ENCODE data around the gene HK1.
A peak's percentile ranks its signal among the peaks of the same experiment; 100 is the strongest.
"Not testable (repeated sequence)": the region's sequence is repeated elsewhere in the genome, so short reads cannot be mapped to it uniquely, and the experiment has no call there.

Gene HK1

GRCh38 chr10:69259547-69260243 is 18.6 kb upstream of the HK1 start:
- DNase-seq (no peak), ATAC-seq (no peak)

GRCh38 chr10:69261184-69261583 is 17.1 kb upstream of the HK1 start:
- DNase-seq (no peak), ATAC-seq (no peak)

- DNase-seq (no peak), ATAC-seq (peak; percentile 46)
These were observed 16.0 kb upstream of the HK1 start for GRCh38 chr10:69262292-69262751.

DNA sequence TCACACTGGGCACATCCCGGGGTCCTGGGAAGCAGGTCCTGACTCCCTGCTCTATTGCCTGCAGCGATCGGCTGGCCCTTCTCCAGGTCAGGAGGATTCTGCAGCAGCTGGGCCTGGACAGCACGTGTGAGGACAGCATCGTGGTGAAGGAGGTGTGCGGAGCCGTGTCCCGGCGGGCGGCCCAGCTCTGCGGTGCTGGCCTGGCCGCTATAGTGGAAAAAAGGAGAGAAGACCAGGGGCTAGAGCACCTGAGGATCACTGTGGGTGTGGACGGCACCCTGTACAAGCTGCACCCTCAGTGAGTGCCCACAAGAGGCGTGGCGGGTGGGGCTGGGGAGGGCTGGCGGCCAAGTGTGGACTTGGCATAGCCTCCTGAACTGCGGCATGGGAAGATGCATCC is 12.8 kb upstream of the HK1 start:
- DNase-seq (no peak), ATAC-seq (no peak)

DNA sequence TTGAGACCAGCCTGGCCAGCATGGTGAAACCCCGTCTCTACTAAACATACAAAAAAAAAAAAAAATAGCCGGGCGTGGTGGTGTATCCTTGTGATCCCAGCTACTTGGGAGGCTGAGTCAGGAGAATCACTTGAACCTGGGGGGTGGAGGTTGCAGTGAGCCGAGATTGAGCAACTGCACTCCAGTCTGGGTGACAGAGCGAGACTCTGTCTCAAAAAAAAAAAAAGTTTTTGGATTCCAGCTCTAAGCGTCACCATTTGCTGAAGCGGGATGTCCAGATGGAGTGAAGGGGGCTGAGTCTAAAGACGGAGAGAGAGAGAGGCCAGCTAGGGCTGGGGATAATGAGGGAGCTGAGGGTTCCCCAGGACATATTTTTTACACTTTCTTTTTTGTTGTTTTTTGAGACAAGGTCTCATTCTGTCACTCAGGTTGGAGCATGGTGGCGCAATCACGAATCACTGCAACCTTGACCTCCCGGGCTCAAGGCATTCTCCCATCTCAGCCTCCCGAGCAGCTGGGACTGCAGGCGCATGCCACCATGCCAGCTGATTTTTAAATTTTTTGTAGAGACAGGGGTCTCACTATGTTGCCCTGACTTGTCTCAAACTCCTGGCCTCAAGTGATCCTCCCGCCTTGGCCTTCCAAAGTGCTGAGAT is 9.4 kb upstream of the HK1 start:
- ATAC-seq (no peak), DNase-seq (no peak)

DNA sequence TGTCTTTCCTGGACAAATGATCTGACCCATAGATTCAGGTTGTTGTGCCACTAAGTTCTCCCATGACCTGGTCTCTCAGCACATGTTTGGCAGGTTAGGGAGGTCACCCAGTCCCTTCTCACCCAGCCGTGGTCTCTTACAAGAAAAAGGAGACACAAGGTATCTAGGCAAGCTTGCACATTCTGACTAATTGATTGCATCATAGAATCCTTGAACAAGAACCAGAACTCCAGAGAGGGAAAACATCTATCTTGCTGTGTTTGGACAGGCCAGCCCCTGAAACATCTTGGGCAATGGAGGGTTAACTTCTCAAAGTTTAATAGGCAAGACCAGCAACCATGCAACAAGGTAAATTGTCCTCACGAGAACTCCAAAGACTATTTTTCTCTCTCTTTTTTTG is 8.5 kb upstream of the HK1 start:
- ATAC-seq (no peak), DNase-seq (no peak)

GRCh38 chr10:69270990-69271389 is 7.3 kb upstream of the HK1 start:
- DNase-seq (no peak), ATAC-seq (no peak)

DNA sequence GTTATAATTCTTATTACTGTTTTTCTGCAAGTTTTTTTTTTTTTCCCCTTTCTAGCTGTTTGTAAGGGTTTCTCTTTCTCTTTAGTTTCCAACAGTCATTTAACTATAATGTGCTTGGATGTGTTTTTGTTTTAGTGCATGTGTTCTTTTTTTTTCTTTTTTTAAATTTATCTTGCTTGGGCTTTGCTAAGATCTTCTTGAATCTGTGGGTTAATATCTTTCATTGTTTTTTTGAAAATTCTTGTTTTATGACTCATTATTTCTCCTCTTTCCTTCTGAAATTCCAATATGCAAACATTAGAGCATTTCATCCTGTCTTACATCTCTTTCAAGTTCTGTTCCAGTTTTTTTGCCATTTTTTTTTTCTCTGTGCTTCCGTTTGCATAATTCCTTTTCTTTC is 5.7 kb upstream of the HK1 start:
- ATAC-seq = no peak
- no peak for DNase-seq

GRCh38 chr10:69275444-69275843 is 2.9 kb upstream of the HK1 start:
- ATAC-seq (no peak), DNase-seq (no peak)

DNA sequence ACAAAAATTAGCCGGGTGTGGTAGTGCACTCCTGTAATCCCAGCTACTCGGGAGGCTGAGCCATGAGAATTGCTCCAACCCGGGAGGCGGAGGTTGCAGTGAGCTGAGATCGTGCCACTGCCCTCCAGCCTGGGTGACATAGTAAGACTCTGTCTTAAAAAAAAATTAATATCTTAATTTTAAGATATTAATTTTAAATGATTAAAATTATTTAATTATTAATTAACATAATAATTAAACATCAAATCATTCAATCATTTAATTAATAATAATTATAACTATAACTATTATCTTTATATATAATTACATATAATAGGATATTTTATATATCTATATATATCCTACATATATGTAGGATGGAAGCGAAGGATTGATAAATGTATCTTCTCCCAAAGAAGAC is 1.8 kb upstream of the HK1 start:
- ATAC-seq (no peak), DNase-seq (no peak)

DNA sequence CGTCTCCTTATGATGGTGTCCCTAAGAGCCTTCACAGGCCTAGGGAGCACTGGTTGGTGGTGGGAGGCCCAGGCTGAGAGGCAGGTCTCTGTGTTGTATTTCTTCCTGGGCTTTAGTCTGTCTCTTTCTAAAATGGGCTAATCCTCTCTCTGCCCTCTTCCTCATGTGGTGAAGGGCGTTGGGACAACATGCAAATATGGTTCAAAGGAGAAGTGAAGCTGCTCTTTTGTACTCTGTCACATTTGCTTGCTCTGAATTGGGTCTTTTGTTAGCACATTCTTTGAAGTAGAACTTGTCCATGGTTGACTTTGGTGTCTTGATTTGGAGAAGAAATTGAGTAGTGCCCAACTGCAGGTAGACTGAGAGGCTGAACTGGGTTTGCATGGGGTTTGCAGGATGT is 814 bp downstream of the HK1 start:
- no peak for ATAC-seq

DNA sequence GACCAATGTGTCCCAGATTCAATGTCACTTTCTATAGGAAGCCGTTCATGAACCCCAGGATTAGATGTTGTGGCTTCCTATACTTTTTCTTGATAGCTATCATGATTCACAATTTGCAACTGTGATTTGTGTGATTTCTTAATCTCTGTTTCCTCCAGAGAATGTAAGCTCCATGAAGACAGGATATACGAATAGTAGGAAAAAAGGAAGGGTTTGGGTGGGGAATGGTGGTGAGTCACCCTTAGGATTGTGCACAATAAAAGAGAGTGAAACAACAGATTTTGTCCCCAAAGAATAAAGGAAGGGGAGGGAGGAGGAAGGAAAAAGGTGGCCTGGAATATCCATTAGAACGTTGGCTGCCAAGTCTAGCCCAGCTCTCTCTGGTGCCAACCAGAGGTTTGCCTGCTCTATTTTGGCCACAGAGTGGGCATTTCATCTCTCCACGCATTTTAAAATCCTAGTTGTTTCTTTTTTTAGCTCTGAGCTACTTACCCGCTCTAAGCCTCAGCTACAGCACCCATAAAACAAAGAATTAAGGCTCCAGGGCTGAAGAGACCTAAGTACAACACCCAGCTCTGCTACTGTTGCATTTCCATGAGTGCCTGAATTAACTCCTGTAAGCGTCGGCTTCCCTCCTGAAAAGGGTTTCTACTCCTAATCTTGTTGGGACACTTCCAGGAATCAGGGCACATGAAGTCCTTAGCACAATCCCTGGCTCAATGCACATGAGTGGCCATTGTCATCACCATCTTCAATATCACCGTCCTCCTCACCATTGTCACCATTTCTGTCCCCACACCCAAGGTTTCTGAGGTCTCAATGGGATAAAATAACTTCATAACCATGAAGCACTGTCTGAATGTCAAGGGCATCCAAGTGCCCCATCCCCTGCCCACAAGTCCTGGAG is 3.5 kb downstream of the HK1 start:
- ATAC-seq = no peak
- no peak for DNase-seq

More for the DNA sequence above, 814 bp downstream of the HK1 start:
- no peak for DNase-seq

GRCh38 chr10:69284402-69284801 is 6.1 kb downstream of the HK1 start:
- DNase-seq, ATAC-seq: not testable (repeated sequence)

DNA sequence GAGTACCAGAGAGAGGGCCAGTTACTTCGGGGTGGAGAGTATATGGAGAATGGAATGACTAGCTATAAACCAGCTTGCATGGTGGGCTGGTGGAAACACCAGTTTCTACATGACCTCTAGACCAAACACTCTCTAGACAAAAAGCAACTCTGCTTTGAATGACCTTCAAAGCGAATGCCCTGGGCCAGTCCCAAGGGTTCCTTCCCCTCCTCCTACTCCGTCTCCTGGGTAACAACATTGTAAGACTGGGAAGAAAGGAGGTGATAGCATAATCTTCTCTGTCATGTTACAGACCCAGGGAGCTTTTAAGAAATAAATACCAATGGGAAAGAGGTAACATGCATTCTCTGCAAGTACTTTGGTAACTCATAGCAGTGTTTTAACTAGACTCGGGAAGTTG is 7.4 kb downstream of the HK1 start:
- DNase-seq (no peak), ATAC-seq (no peak)

DNA sequence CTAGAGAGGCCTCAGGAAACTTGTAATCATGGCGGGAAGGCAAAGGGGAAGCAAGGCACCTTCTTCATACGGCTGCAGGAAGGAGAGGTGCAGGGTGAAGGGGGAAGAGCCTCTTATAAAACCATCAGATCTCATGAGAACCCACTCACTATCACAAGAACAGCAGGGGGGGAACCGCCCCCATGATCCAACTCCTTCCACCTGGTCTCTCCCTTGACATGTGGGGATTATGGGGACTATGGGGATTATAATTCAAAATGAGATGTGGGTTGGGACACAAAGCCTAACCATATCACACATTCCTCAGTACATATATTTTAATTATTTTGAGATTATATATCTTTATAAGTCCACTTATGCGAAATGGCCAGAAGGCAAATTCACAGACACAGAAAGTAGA is 8.9 kb downstream of the HK1 start:
- DNase-seq (no peak), ATAC-seq (no peak)

- ATAC-seq (no peak), DNase-seq (no peak)
These were observed 12.7 kb downstream of the HK1 start for GRCh38 chr10:69290993-69291392.

DNA sequence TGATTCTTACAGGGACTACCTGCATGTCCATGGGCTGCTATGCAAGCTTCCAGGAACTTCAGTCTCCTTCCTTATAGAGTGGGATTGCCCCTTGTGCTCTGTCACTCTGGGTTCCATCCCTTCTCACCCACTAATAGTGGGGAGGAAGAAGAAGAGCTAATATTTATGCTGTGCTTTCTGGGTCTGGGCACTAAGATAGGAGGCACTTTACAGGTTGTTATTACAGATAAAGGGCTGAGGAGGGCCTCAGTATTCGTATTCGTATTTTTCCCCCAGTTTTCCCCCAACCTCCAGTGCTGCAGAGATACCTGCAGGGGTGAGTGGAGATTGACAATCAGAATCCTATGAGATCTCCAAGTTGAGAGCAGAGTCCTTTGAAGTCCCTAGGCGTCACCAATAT is 14.2 kb downstream of the HK1 start:
- DNase-seq (no peak), ATAC-seq (no peak)

- DNase-seq (no peak), ATAC-seq (no peak)
These were observed 16.8 kb downstream of the HK1 start for GRCh38 chr10:69295027-69295636.

DNA sequence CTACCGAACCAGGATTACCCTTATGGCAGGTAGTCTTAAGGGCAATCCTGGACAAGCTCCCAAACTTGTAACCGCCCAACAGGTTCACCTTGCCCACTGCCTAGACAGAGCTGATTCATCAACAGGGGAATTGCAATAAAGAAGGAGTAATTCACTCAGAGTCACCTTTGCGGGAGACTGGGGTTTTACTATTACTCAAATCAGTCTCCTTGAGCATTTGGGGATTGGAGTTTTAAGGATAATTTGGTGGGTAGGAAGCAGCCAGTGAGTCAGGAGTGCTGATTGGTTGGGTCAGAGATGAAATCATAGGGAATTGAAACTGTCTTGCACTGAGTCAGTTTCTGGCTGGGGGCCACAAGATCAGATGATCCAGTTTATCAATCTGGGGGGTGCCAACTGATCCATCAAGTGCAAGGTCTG is 25.3 kb downstream of the HK1 start:
- DNase-seq (peak; percentile 14), ATAC-seq (peak; percentile 52)

- ATAC-seq (no peak), DNase-seq (no peak)
These were observed 28.1 kb downstream of the HK1 start for GRCh38 chr10:69306421-69306820.

- ATAC-seq (no peak), DNase-seq (no peak)
These were observed 29.1 kb downstream of the HK1 start for GRCh38 chr10:69307434-69307833.

GRCh38 chr10:69308304-69308703 is 30.0 kb downstream of the HK1 start:
- DNase-seq, ATAC-seq: not testable (repeated sequence)

DNA sequence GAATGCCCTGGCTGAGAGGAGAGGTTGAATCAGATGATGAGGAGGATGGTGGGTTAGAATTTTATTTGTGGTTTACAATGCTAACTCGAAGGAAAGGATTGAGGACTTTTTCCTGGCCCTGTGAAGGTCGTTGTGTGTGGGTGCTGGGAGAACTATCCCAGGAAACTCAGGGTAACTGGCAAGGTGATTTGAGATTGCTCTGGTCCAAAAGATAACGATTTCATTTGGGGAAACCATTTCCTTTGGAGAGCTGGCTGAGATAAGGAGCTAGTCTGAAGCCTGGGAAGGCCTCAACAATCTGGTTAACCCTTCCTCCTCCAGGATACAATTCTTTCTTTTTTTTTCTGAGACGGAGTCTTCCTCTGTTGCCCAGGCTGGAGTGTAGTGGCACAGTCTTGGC is 33.0 kb downstream of the HK1 start:
- DNase-seq (no peak), ATAC-seq (no peak)

Measured in stimulated activated naive CD8-positive, alpha-beta T cell treated with anti-CD3 and anti-CD28 coated beads, Interleukin-15, Interleukin-2, amounts not matched to agents 100 U/mL and 50 U/mL, for 24 hours (primary cell).